ENCODE measurements around the gene KLHL33. TPM values are rescaled to one million over a fixed set of nuclear protein-coding genes. Genes with fewer than 3 reads are reported as not detected.

KLHL33 gene
- total and polyA plus RNA-seq, 8 donors = 0.08 to 0.34 (median 0.13) TPM

DNA sequence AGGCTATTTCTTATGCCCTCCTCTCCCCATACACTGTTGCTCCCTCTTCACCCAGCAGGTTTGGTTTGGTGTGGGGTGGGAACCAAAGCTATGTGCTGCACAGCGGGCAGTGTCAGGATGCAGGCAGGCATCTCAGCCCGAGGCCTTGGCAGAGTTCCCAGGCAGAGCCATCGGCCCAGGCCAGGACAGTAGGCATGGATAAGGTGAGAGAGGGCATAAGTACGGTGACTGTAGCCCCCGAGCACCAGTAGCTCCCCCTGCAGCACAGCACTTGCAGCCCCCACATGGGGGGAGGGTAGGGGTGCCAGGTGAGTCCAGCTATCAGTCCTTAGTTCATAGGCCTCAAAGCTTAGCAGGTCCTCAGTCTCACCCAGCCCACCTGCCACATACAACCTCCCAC is 7.2 kb downstream of the KLHL33 start:
- WGBS, 2 donors = 43 to 44% methylated on average over 5 of the region's 5 CpGs
- ATAC-seq (no peak), FAIRE-seq (no peak), DNase-seq (peak in 1 of 6 donors; percentile 41)
- no peak for TF ChIP-seq CTCF (IDR thresholded peaks at IDR 0.05)
- Histone ChIP-seq H3K4me1 (no peaks in the 10 kb centered on the region), H3K27me3 (no peaks in the 10 kb centered on the region), H3K4me3 (no peak overlapping the region), H3K27ac (no peak overlapping the region), H3K36me3 (no peaks in the 10 kb centered on the region), H3K9me3 (no peaks in the 10 kb centered on the region)
- intact Hi-C loops (cut with DNase I) = no loop called here

- no peaks in the 10 kb centered on the region for H3K36me3 ChIP-seq
- TF ChIP-seq CTCF (IDR thresholded peaks at IDR 0.05) = no peak
- H3K4me1 ChIP-seq = no peaks in the 10 kb centered on the region
- no peaks in the 10 kb centered on the region for H3K9me3 ChIP-seq
- no peaks in the 10 kb centered on the region for H3K27me3 ChIP-seq
- FAIRE-seq (no peak), ATAC-seq (peak in 2 of 4 donors; percentile 9 to 20), DNase-seq (no peak)
- no peak overlapping the region for H3K4me3 ChIP-seq
- 65 to 80% methylated on average over 5 of the region's 5 CpGs for WGBS, 2 donors
- peak overlapping the region in 1 of 4 donors; percentile 18 for H3K27ac ChIP-seq
- intact Hi-C loops (cut with DNase I) = no loop called here
These were observed 8.0 kb downstream of the KLHL33 start for GRCh38 chr14:20428010-20428365.

- 67% methylated on average over 5 of the region's 5 CpGs for WGBS, 2 donors
- Histone ChIP-seq H3K27ac (peak overlapping the region in 1 of 4 donors; percentile 18), H3K4me3 (no peak overlapping the region), H3K36me3 (no peaks in the 10 kb centered on the region), H3K4me1 (no peaks in the 10 kb centered on the region), H3K27me3 (no peaks in the 10 kb centered on the region), H3K9me3 (no peaks in the 10 kb centered on the region)
- TF ChIP-seq CTCF (IDR thresholded peaks at IDR 0.05) = no peak
- intact Hi-C loops (cut with DNase I) = no loop called here
- ATAC-seq (peak in 3 of 4 donors; percentile 61 to 87 (median 69)), DNase-seq (no peak), FAIRE-seq (no peak)
These were observed 8.5 kb downstream of the KLHL33 start for GRCh38 chr14:20427231-20428009.

DNA sequence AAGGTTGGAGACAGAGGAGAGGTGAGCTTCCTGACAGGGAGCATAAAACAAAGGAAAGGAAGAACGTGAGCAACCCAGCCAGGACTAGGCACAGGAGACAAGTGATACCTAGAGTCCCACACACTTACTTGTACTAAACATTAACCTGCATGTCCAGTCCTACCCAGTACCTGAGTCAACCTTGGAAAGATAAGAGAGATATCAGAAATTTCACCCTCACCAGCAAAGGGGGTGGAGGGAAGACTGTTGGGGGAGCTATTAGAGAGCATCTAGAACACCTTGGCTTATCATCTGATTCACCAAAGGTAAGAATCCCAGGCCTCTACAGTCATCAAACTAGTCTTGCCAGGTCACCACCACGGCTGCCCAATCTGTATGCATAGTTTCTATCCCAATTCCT is 11.1 kb downstream of the KLHL33 start:
- intact Hi-C loops (cut with DNase I) = no loop called here
- 11% methylated on average over 2 of the region's 2 CpGs for WGBS, 2 donors
- no peak for TF ChIP-seq CTCF (IDR thresholded peaks at IDR 0.05)
- no peak for FAIRE-seq
- Histone ChIP-seq H3K27ac (no peak overlapping the region), H3K4me3 (no peak overlapping the region), H3K36me3 (no peaks in the 10 kb centered on the region), H3K27me3 (no peaks in the 10 kb centered on the region), H3K4me1 (no peaks in the 10 kb centered on the region), H3K9me3 (no peaks in the 10 kb centered on the region)
- no peak for ATAC-seq
- DNase-seq = no peak

DNA sequence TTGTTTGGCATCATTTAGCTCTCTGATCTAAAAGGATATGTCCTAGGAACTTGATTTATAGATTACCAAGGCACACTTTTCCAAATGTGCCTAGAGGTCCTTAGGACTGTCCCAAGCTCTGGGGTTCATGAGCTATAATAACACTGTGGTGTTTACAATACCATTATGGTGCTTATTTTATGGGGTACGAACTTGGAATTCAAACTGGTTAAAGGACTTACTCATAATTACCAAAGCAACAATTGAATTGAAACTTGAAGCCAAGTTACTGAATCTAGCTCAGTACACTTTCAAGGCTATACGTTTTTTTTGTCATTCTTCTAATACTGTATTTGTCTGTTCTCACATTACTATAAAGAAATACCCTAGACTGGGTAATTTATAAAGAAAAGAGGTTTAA is 13.1 kb downstream of the KLHL33 start:
- 24 to 52% methylated on average over 2 of the region's 2 CpGs for WGBS, 2 donors
- no peak for FAIRE-seq
- no peak for DNase-seq
- ATAC-seq = no peak
- no peak for TF ChIP-seq CTCF (IDR thresholded peaks at IDR 0.05)
- no peak overlapping the region for H3K4me3 ChIP-seq
- no peaks in the 10 kb centered on the region for H3K36me3 ChIP-seq
- H3K27me3 ChIP-seq = no peaks in the 10 kb centered on the region
- no peaks in the 10 kb centered on the region for H3K9me3 ChIP-seq
- no peak overlapping the region for H3K27ac ChIP-seq
- H3K4me1 ChIP-seq = peaks cover 4 to 8% (median 7%) of the 10 kb centered on the region in 3 donors
- intact Hi-C loops (cut with DNase I) = no loop called here
